Nephron (organoid): ENCODE data around the gene PARD6G.
A peak's percentile ranks its signal among the peaks of the same experiment; 100 is the strongest.
"Not testable (repeated sequence)": the region's sequence is repeated elsewhere in the genome, so short reads cannot be mapped to it uniquely, and the experiment has no call there.

ENCODE experiments used
- H3K27ac Mint-ChIP-seq, 3 experiments: 2 replicates each; pipeline ENCODE4 v1.8.0; 2020; ENCODE audit warnings: mixed read lengths in 3 of 3, mild to moderate bottlenecking in 2 of 3, moderate library complexity in 1 of 3
- H3K27me3 Mint-ChIP-seq: 2 replicates; pipeline ENCODE4 v1.8.0; 2021; ENCODE audit warnings: low read depth, mild to moderate bottlenecking, moderate library complexity, mixed read lengths
- H3K36me3 Mint-ChIP-seq: 2 replicates; pipeline ENCODE4 v1.8.0; 2020; ENCODE audit warnings: low read depth, mixed read lengths
- H3K4me1 Mint-ChIP-seq: 2 replicates; pipeline ENCODE4 v1.8.0; 2020; ENCODE audit warnings: mixed read lengths
- H3K4me3 Mint-ChIP-seq, 3 experiments: 2 replicates each; pipeline ENCODE4 v1.8.0; 2020; ENCODE audit warnings: mild to moderate bottlenecking in 3 of 3, mixed read lengths in 3 of 3, moderate library complexity in 2 of 3
- H3K9me3 Mint-ChIP-seq: 2 replicates; pipeline ENCODE4 v1.8.0; 2020; ENCODE audit warnings: mixed read lengths
- CTCF ChIP-seq, 3 experiments: fragments of 200-600 bp; sonication (generic); IDR thresholded peaks; one replicate each; pipeline ENCODE4 v1.5.0; 2021; ENCODE audit warnings: antibody characterized with exemption in 3 of 3; ENCODE audit not compliant: unreplicated experiment in 3 of 3

PARD6G gene

GRCh38 chr18:80238651-80239260, 8.6 kb downstream of the PARD6G start:
- Mint-ChIP-seq H3K9me3 (peaks cover 14% of the 10 kb centered on the region), H3K27ac (no peak overlapping the region), H3K36me3 (peaks cover 14% of the 10 kb centered on the region), H3K4me3 (no peak overlapping the region), H3K4me1 (peaks cover 3% of the 10 kb centered on the region), H3K27me3 (no peaks in the 10 kb centered on the region)
- no peak for TF ChIP-seq CTCF (IDR thresholded peaks at IDR 0.05; ENCODE audit: unreplicated experiment in 3 of 3)

GRCh38 chr18:80237519-80237918, 9.8 kb downstream of the PARD6G start:
- H3K4me1 Mint-ChIP-seq, result peaks cover 12% of the 10 kb centered on the region
- not testable (repeated sequence) for H3K27me3 Mint-ChIP-seq, H3K4me3 Mint-ChIP-seq, H3K27ac Mint-ChIP-seq
- H3K36me3 Mint-ChIP-seq, result peaks cover 14% of the 10 kb centered on the region
- H3K9me3 Mint-ChIP-seq, result peaks cover 14% of the 10 kb centered on the region

GRCh38 chr18:80234398-80234797, 12.9 kb downstream of the PARD6G start:
- Mint-ChIP-seq H3K4me1 (peaks cover 24% of the 10 kb centered on the region), H3K9me3 (peaks cover 14% of the 10 kb centered on the region), H3K4me3 (no peak overlapping the region), H3K27me3 (no peaks in the 10 kb centered on the region), H3K36me3 (peaks cover 14% of the 10 kb centered on the region), H3K27ac (no peak overlapping the region)
- no peak for TF ChIP-seq CTCF (IDR thresholded peaks at IDR 0.05; ENCODE audit: unreplicated experiment in 3 of 3)

- H3K36me3 Mint-ChIP-seq, result peaks cover 10% of the 10 kb centered on the region
- no peaks in the 10 kb centered on the region for H3K27me3 Mint-ChIP-seq
- H3K27ac Mint-ChIP-seq, result no peak overlapping the region
- peaks cover 26% of the 10 kb centered on the region for H3K4me1 Mint-ChIP-seq
- TF ChIP-seq CTCF (IDR thresholded peaks at IDR 0.05; ENCODE audit: unreplicated experiment in 3 of 3), result no peak
- H3K9me3 Mint-ChIP-seq, result peaks cover 14% of the 10 kb centered on the region
- H3K4me3 Mint-ChIP-seq, result no peak overlapping the region
Measured at GRCh38 chr18:80233899-80234298, 13.4 kb downstream of the PARD6G start.

GRCh38 chr18:80233201-80233835, 14.0 kb downstream of the PARD6G start:
- no peak overlapping the region for H3K4me3 Mint-ChIP-seq
- H3K9me3 Mint-ChIP-seq, result peaks cover 14% of the 10 kb centered on the region
- no peaks in the 10 kb centered on the region for H3K27me3 Mint-ChIP-seq
- H3K27ac Mint-ChIP-seq, result no peak overlapping the region
- H3K4me1 Mint-ChIP-seq, result peaks cover 26% of the 10 kb centered on the region
- TF ChIP-seq CTCF (IDR thresholded peaks at IDR 0.05; ENCODE audit: unreplicated experiment in 3 of 3), result no peak
- H3K36me3 Mint-ChIP-seq, result peaks cover 8% of the 10 kb centered on the region

- Mint-ChIP-seq H3K27ac (peak overlapping the region in 1 of 3 experiments; percentile 17), H3K9me3 (peaks cover 11% of the 10 kb centered on the region), H3K36me3 (peaks cover 4% of the 10 kb centered on the region), H3K27me3 (no peaks in the 10 kb centered on the region), H3K4me1 (peaks cover 29% of the 10 kb centered on the region), H3K4me3 (no peak overlapping the region)
- no peak for TF ChIP-seq CTCF (IDR thresholded peaks at IDR 0.05; ENCODE audit: unreplicated experiment in 3 of 3)
Measured at GRCh38 chr18:80232710-80233109, 14.6 kb downstream of the PARD6G start.
